Mesothelial cell of epicardium (in vitro differentiated cells): ENCODE measurements around the gene CHPF2. TPM values are rescaled to one million over a fixed set of nuclear protein-coding genes. Genes with fewer than 3 reads are reported as not detected.
A peak's percentile ranks its signal among the peaks of the same experiment; 100 is the strongest.

Experiments used
- DNase-seq, 2 experiments: peaks; one replicate each; pipeline ENCODE4 v3.0.0; 2021; ENCODE audit warnings: low spot score in 2 of 2; ENCODE audit not compliant: unreplicated experiment in 2 of 2
- H3K27ac Mint-ChIP-seq: 2 replicates; pipeline ENCODE4 v1.8.0; 2021; ENCODE audit warnings: mixed read lengths
- H3K27me3 Mint-ChIP-seq: 2 replicates; pipeline ENCODE4 v1.8.0; 2021; ENCODE audit warnings: low read depth, mixed read lengths
- H3K36me3 Mint-ChIP-seq: 2 replicates; pipeline ENCODE4 v1.8.0; 2021; ENCODE audit warnings: mixed read lengths
- H3K4me1 Mint-ChIP-seq: 2 replicates; pipeline ENCODE4 v1.8.0; 2021; ENCODE audit warnings: mixed read lengths
- H3K4me3 Mint-ChIP-seq: 2 replicates; pipeline ENCODE4 v1.8.0; 2021; ENCODE audit warnings: mild to moderate bottlenecking, moderate library complexity, mixed read lengths
- H3K9me3 Mint-ChIP-seq: 2 replicates; pipeline ENCODE4 v1.8.0; 2021; ENCODE audit warnings: mixed read lengths
- total RNA-seq: library from RNA; stranded (reverse); gene quantifications from 3 replicates; pipeline ENCODE4 v1.2.1, GENCODE V29; 2021
- TF ChIP-seq, protein P1 (sequence below): fragments of 200-600 bp; sonication (generic); IDR thresholded peaks from one replicate; pipeline ENCODE4 v1.5.0; 2021; ENCODE audit warnings: antibody characterized with exemption; ENCODE audit not compliant: unreplicated experiment

CHPF2 gene
- total RNA-seq, 1 donor from 2014 or later: 56.2 TPM

- peaks cover 45% of the 10 kb centered on the region for H3K4me1 Mint-ChIP-seq
- peak overlapping the region; percentile 40 for H3K4me3 Mint-ChIP-seq
- H3K27me3 Mint-ChIP-seq: no peaks in the 10 kb centered on the region
- no peaks in the 10 kb centered on the region for H3K9me3 Mint-ChIP-seq
- no peak overlapping the region for H3K27ac Mint-ChIP-seq
- TF ChIP-seq, protein P1, sequence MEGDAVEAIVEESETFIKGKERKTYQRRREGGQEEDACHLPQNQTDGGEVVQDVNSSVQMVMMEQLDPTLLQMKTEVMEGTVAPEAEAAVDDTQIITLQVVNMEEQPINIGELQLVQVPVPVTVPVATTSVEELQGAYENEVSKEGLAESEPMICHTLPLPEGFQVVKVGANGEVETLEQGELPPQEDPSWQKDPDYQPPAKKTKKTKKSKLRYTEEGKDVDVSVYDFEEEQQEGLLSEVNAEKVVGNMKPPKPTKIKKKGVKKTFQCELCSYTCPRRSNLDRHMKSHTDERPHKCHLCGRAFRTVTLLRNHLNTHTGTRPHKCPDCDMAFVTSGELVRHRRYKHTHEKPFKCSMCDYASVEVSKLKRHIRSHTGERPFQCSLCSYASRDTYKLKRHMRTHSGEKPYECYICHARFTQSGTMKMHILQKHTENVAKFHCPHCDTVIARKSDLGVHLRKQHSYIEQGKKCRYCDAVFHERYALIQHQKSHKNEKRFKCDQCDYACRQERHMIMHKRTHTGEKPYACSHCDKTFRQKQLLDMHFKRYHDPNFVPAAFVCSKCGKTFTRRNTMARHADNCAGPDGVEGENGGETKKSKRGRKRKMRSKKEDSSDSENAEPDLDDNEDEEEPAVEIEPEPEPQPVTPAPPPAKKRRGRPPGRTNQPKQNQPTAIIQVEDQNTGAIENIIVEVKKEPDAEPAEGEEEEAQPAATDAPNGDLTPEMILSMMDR: no peak
- no peaks in the 10 kb centered on the region for H3K36me3 Mint-ChIP-seq
- no peak for DNase-seq
Observed at GRCh38 chr7:151231080-151231479, 1.2 kb upstream of the CHPF2 start.

- Mint-ChIP-seq H3K27ac (peak overlapping the region; percentile 91), H3K4me3 (peak overlapping the region; percentile 98), H3K36me3 (peaks cover 2% of the 10 kb centered on the region), H3K4me1 (peaks cover 28% of the 10 kb centered on the region), H3K27me3 (no peaks in the 10 kb centered on the region), H3K9me3 (no peaks in the 10 kb centered on the region)
- DNase-seq: no peak
- TF ChIP-seq, protein P1: no peak
Observed at GRCh38 chr7:151232917-151233701, 826 bp downstream of the CHPF2 start.

DNA sequence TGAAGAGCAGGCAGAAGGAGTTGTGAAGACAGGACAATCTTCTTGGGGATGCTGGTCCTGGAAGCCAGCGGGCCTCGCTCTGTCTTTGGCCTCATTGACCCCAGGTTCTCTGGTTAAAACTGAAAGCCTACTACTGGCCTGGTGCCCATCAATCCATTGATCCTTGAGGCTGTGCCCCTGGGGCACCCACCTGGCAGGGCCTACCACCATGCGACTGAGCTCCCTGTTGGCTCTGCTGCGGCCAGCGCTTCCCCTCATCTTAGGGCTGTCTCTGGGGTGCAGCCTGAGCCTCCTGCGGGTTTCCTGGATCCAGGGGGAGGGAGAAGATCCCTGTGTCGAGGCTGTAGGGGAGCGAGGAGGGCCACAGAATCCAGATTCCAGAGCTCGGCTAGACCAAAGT lies 1.5 kb downstream of the CHPF2 start:
- Mint-ChIP-seq H3K4me3 (peak overlapping the region; percentile 98), H3K4me1 (peaks cover 23% of the 10 kb centered on the region), H3K27ac (peak overlapping the region; percentile 91)

DNA sequence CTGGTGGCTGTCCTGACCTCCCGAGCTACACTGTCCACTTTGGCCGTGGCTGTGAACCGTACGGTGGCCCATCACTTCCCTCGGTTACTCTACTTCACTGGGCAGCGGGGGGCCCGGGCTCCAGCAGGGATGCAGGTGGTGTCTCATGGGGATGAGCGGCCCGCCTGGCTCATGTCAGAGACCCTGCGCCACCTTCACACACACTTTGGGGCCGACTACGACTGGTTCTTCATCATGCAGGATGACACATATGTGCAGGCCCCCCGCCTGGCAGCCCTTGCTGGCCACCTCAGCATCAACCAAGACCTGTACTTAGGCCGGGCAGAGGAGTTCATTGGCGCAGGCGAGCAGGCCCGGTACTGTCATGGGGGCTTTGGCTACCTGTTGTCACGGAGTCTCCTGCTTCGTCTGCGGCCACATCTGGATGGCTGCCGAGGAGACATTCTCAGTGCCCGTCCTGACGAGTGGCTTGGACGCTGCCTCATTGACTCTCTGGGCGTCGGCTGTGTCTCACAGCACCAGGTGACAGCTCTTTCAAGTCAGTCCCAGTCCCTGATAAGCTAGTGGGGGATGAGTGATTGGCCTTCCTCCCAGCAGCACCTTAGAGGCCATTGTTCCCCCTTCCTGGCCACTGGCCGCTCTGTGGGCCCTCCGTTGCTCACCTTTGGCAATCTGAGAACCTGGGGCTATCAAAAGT lies 3.0 kb downstream of the CHPF2 start:
- TF ChIP-seq, protein P1: no peak
- H3K4me1 Mint-ChIP-seq: peaks cover 23% of the 10 kb centered on the region
- no peak overlapping the region for H3K4me3 Mint-ChIP-seq
- H3K9me3 Mint-ChIP-seq: no peaks in the 10 kb centered on the region
- no peaks in the 10 kb centered on the region for H3K27me3 Mint-ChIP-seq
- DNase-seq: no peak
- peaks cover 5% of the 10 kb centered on the region for H3K36me3 Mint-ChIP-seq
- H3K27ac Mint-ChIP-seq: no peak overlapping the region

More for the DNA sequence above, 1.5 kb downstream of the CHPF2 start:
- DNase-seq: no peak
- Mint-ChIP-seq H3K9me3 (no peaks in the 10 kb centered on the region), H3K36me3 (peaks cover 2% of the 10 kb centered on the region), H3K27me3 (no peaks in the 10 kb centered on the region)
- TF ChIP-seq, protein P1: no peak

DNA sequence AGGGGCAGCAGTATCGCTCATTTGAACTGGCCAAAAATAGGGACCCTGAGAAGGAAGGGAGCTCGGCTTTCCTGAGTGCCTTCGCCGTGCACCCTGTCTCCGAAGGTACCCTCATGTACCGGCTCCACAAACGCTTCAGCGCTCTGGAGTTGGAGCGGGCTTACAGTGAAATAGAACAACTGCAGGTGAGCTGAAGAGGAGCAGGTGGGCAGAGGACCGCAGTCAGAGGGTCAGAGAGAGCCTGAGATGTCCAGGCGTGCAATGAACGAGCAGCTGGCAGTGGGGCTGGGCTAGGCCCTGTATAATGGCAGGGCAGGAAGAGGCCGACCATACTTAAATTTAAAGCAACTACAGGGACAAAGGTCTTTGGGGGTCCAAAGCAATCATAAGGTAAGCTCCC lies 4.1 kb downstream of the CHPF2 start:
- H3K36me3 Mint-ChIP-seq: peaks cover 8% of the 10 kb centered on the region
- H3K9me3 Mint-ChIP-seq: no peaks in the 10 kb centered on the region
- H3K27ac Mint-ChIP-seq: no peak overlapping the region
- no peak for DNase-seq
- H3K4me1 Mint-ChIP-seq: peaks cover 22% of the 10 kb centered on the region
- no peak overlapping the region for H3K4me3 Mint-ChIP-seq
- TF ChIP-seq, protein P1: no peak
- H3K27me3 Mint-ChIP-seq: no peaks in the 10 kb centered on the region
